K562 (cell line): ENCODE results near the gene TUBB4B. TPM values are rescaled to one million over a fixed set of nuclear protein-coding genes. Genes with fewer than 3 reads are reported as not detected.

Source experiments
- BACH1 ChIP-seq: fragments of 200-800 bp; sonication (Bioruptor generic); IDR thresholded peaks from 2 replicates; pipeline ENCODE4 v1.6.1; 2016; ENCODE audit warnings: missing genetic modification characterization, missing compliant biosample characterization
- E4F1 ChIP-seq: fragments of 250-450 bp; sonication (Bioruptor Pico); IDR thresholded peaks from 2 replicates; pipeline ENCODE4 v1.5.0; 2021; ENCODE audit warnings: mild to moderate bottlenecking, borderline replicate concordance
- ETS1 ChIP-seq: conservative IDR thresholded peaks from 2 replicates; pipeline ENCODE4 v1.6.1; 2011; ENCODE audit warnings: low read depth, mild to moderate bottlenecking, low read length; ENCODE audit not compliant: control insufficient read depth
- GMEB1 ChIP-seq: fragments of 250-450 bp; sonication (Bioruptor Pico); IDR thresholded peaks from 2 replicates; pipeline ENCODE4 v1.4.0; 2020; ENCODE audit warnings: mild to moderate bottlenecking
- GTF2B ChIP-seq: IDR thresholded peaks from 2 replicates; pipeline ENCODE4 v1.6.1; 2011; ENCODE audit not compliant: insufficient read length; ENCODE audit errors: extremely low read depth
- HNRNPH1 ChIP-seq: fragments of 200-400 bp; formaldehyde crosslinking; optimal IDR thresholded peaks from 2 replicates; pipeline ENCODE3; 2017; ENCODE audit warnings: low read depth, mild to moderate bottlenecking, low read length, moderate library complexity
- HSF4 ChIP-seq: fragments of 250-450 bp; sonication (Bioruptor Pico); IDR thresholded peaks from 2 replicates; pipeline ENCODE4 v2.1.2; 2022; ENCODE audit warnings: mild to moderate bottlenecking, moderate library complexity, borderline replicate concordance
- KDM2B ChIP-seq: fragments of 250-450 bp; sonication (Bioruptor Pico); IDR thresholded peaks from 2 replicates; pipeline ENCODE4 v1.8.0; 2021; ENCODE audit warnings: mild to moderate bottlenecking, moderate library complexity
- KLF6 ChIP-seq: fragments of 250-450 bp; sonication (Bioruptor Pico); IDR thresholded peaks from 2 replicates; pipeline ENCODE4 v1.4.0; 2020; ENCODE audit warnings: mild to moderate bottlenecking, moderate library complexity, borderline replicate concordance
- MAZ ChIP-seq, 2 experiments: fragments of 450-650 bp in 1 of 2; sonication (generic) in 1 of 2; formaldehyde crosslinking; IDR thresholded peaks in 1 of 2; conservative IDR thresholded peaks in 1 of 2; 2 replicates each; pipeline versions ENCODE4 v1.4.0 to v1.5.0; 2020; ENCODE audit warnings: mild to moderate bottlenecking in 1 of 2, missing genetic modification reagents in 1 of 2
- MEF2D ChIP-seq: conservative IDR thresholded peaks from 2 replicates; pipeline ENCODE4 v1.6.1; 2016; ENCODE audit warnings: low read depth, missing genetic modification characterization, missing compliant biosample characterization
- NCOA1 ChIP-seq: fragments of 450-650 bp; IDR thresholded peaks from 2 replicates; pipeline ENCODE4 v1.6.1; 2016; ENCODE audit warnings: low read depth
- PHTF2 ChIP-seq: fragments of 250-450 bp; sonication (Bioruptor Pico); IDR thresholded peaks from 2 replicates; pipeline ENCODE4 v1.5.0; 2021; ENCODE audit warnings: mild to moderate bottlenecking
- POLR2AphosphoS2 ChIP-seq: IDR thresholded peaks from 2 replicates; pipeline ENCODE4 v1.6.1; 2012; ENCODE audit warnings: low read length, improper control_type of control experiment
- RFX7 ChIP-seq: fragments of 250-450 bp; sonication (Bioruptor Pico); IDR thresholded peaks from 2 replicates; pipeline ENCODE4 v1.5.1; 2021; ENCODE audit warnings: mild to moderate bottlenecking
- SMAD4 ChIP-seq: fragments of 250-450 bp; sonication (Bioruptor Pico); conservative IDR thresholded peaks from 2 replicates; pipeline ENCODE4 v1.8.0; 2021; ENCODE audit warnings: inconsistent platforms, mild to moderate bottlenecking, moderate library complexity
- TAF15 ChIP-seq: fragments of 200-400 bp; formaldehyde crosslinking; IDR thresholded peaks from 2 replicates; pipeline ENCODE4 v1.6.1; 2017; ENCODE audit warnings: mild to moderate bottlenecking, low read depth, low read length, moderate library complexity
- TARDBP ChIP-seq: fragments of 450-650 bp; IDR thresholded peaks from 2 replicates; pipeline ENCODE4 v1.6.1; 2016
- ZNF212 ChIP-seq: fragments of 450-650 bp; formaldehyde crosslinking; IDR thresholded peaks from 2 replicates; pipeline ENCODE4 v1.4.0; 2020; ENCODE audit warnings: mild to moderate bottlenecking
- ZNF24 ChIP-seq: fragments of 450-650 bp; IDR thresholded peaks from 2 replicates; pipeline ENCODE4 v1.6.1; 2016
- ZNF551 ChIP-seq: fragments of 250-450 bp; sonication (Bioruptor Pico); IDR thresholded peaks from 2 replicates; pipeline ENCODE4 v1.5.0; 2021; ENCODE audit warnings: mild to moderate bottlenecking, moderate library complexity
- ZNF696 ChIP-seq: fragments of 250-450 bp; sonication (Bioruptor Pico); conservative IDR thresholded peaks from 2 replicates; pipeline ENCODE4 v1.4.0; 2020; ENCODE audit warnings: mild to moderate bottlenecking, moderate library complexity
- ZNF766 ChIP-seq: fragments of 200-800 bp; sonication (Bioruptor generic); conservative IDR thresholded peaks from 2 replicates; pipeline ENCODE4 v1.6.1; 2016; ENCODE audit warnings: missing genetic modification characterization, missing compliant biosample characterization
- polyA plus RNA-seq, 8 experiments: library from polyadenylated mRNA; depleted of rRNA in 4 of 8; stranded (reverse) in 5 of 8; unstranded in 3 of 8; fragments of >200 nt; fragmentation: Nextera tagmentation in 2 of 8; fragmentation: Illumina TruSeq in 1 of 8; extraction: Ambion mirVana in 2 of 8; extraction: Trizol in 1 of 8; gene quantifications; 2 replicates each; pipeline versions ENCODE4 v1.2.1 to v1.2.3, GENCODE V29; 2011 to 2014; ENCODE audit warnings: inconsistent platforms in 1 of 8, missing spikeins in 1 of 8
- total RNA-seq, 7 experiments: library from RNA; depleted of rRNA in 6 of 7; stranded (reverse); fragments of >200 nt in 6 of 7; fragmentation: Illumina TruSeq in 2 of 7; extraction: Trizol in 2 of 7; gene quantifications; 2 replicates each; pipeline versions ENCODE4 v1.2.1 to v1.2.3, GENCODE V29; 2011 to 2021; ENCODE audit warnings: low replicate concordance in 1 of 7

Gene TUBB4B
- total and polyA plus RNA-seq, 9 of the 15 experiments (the other 6 are each of a cell fraction or from before 2014, with no cell fraction given): 24.1 to 443 (median 268) TPM

GRCh38 chr9:137200311-137201204, 40.5 kb upstream of the TUBB4B start, which contains the start of gene TPRN (continued):
- TF ChIP-seq ETS1 (peak; percentile 90), KDM2B (CRISPR knock-in tag) (peak; percentile 78; the same call in 1 of the 2 replicates), ZNF24 (no peak), TARDBP (no peak), RFX7 (CRISPR knock-in tag) (no peak), NCOA1 (no peak), MAZ (CRISPR knock-in tag; conservative IDR thresholded peaks at IDR 0.05 in 1 of 2, IDR thresholded peaks at IDR 0.05 in 1 of 2) (peak; percentile 52 to 82; a peak in 3 of 4 replicates), HNRNPH1 (no peak), ZNF551 (no peak), TAF15 (no peak), KLF6 (no peak), GTF2B (no peak), GMEB1 (CRISPR knock-in tag) (no peak), ZNF696 (no peak), SMAD4 (CRISPR knock-in tag) (peak; percentile 79), POLR2AphosphoS2 (no peak), MEF2D (no peak), ZNF212 (CRISPR knock-in tag) (no peak), ZNF766 (CRISPR knock-in tag) (0 out of 2 replicates have a peak, but pooled peaks have one; percentile 27), PHTF2 (CRISPR knock-in tag) (no peak), BACH1 (tag) (no peak), HSF4 (CRISPR knock-in tag) (no peak), E4F1 (no peak)
